ENCODE data around the gene MYL9. TPM values are rescaled to one million over a fixed set of nuclear protein-coding genes. Genes with fewer than 3 reads are reported as not detected.

The MYL9 gene
- total and polyA plus RNA-seq, 2 experiments from 2014 or later, result 172 to 681 TPM

DNA sequence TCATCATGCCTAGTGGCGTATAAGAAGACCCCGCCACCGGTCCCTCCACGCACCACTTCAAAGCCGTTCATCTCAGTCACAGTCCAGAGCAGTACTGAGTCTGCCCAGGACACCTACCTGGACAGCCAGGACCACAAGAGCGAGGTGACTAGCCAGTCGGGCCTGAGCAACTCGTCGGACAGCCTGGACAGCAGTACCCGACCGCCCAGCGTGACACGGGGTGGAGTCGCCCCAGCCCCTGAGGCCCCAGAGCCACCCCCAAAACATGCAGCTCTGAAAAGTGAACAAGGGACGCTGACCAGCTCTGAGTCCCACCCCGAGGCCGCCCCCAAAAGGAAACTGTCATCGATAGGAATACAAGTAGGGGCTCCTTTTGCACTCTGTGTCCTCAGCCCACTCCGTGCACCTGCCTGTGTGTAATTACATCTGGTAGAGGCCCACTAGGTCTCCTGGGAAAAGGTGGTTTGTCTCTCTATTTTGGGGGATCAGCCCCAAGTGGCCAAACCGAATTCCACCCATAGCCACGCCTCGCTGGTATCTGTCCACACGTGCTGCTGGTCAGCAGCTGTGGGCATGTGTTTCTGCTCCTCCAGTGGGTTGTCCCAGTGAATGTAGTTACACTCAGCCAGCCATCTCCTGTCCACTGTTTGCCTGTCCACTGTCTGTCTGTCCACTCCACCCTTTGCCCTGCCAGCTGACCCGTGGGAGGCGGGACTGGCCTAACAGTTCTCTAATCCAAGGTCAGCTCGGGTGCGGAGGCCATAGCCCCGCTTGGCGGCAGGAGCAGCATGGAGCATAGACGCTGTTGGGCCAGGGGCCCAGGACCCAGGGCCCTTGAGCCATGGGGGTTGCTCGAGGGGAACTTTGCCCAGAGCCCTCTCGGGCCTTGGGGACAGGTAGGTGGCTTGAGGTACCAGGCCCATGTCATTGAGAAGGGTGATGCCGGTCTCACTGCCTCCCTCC lies 44.3 kb upstream of the MYL9 start:
- Histone ChIP-seq H3K4me1 (ENCODE audit: insufficient read depth) (peaks cover 39% of the 10 kb centered on the region), H3F3A (ENCODE audit: insufficient read depth) (peaks cover 64% of the 10 kb centered on the region), H3K27ac (no peak overlapping the region), H3K79me2 (ENCODE audit: insufficient read depth) (peaks cover 96% of the 10 kb centered on the region), H3K36me3 (ENCODE audit: low read depth) (peaks cover 29% of the 10 kb centered on the region; the same call in 1 of the 2 replicates), H3K9me2 (ENCODE audit: insufficient read depth) (no peaks in the 10 kb centered on the region), H4K20me1 (ENCODE audit: insufficient read depth) (peaks cover 13% of the 10 kb centered on the region; the same call in 1 of the 2 replicates), H3K4me2 (ENCODE audit: unreplicated experiment) (no peak overlapping the region), H3K4me3 (no peak overlapping the region), H3K27me3 (replicated peaks; ENCODE audit: insufficient read depth) (no peaks in the 10 kb centered on the region), H3K9ac (no peak overlapping the region), H3K9me3 (ENCODE audit: low read depth) (no peaks in the 10 kb centered on the region), H2AFZ (no peak overlapping the region)
- DNase-seq, result no peak
- TF ChIP-seq EZH2phosphoT487 (IDR thresholded peaks at IDR 0.05; ENCODE audit: insufficient read depth, low read depth), result no peak
- in situ Hi-C loops (cut with MboI), result no loop called here
- 91 to 92% methylated on average over 22 to 33 of the region's 33 CpGs for WGBS, 2 experiments (ENCODE audit: low coverage in 1 of 2, low lambda C conversion rate in 2 of 2, missing lambda C conversion rate in 2 of 2)

DNA sequence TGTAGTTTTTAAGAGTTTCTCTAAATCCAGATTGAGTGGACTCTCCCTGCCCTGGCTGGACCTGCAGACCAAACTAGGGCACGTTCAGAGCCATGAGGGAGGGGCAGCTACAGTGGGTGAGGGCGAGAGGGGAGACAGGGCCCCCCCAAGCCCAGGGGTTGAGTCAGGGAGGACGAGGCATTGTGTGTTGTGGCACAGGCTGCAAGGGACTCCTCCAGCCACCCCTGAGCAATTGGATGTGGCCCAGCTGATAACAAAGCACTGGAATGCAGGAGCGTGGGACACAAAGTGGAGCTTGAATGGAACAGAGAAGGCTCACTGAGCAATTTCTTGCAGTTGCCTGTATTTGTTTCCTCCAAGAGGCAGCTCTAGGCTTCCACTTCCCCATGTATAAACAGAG lies 43.5 kb upstream of the MYL9 start:
- Histone ChIP-seq H3K36me3 (ENCODE audit: low read depth) (peaks cover 30% of the 10 kb centered on the region; the same call in 1 of the 2 replicates), H3K27ac (peak overlapping the region; percentile 2; the same call in 1 of the 2 replicates)
- in situ Hi-C loops (cut with MboI), result no loop called here

DNA sequence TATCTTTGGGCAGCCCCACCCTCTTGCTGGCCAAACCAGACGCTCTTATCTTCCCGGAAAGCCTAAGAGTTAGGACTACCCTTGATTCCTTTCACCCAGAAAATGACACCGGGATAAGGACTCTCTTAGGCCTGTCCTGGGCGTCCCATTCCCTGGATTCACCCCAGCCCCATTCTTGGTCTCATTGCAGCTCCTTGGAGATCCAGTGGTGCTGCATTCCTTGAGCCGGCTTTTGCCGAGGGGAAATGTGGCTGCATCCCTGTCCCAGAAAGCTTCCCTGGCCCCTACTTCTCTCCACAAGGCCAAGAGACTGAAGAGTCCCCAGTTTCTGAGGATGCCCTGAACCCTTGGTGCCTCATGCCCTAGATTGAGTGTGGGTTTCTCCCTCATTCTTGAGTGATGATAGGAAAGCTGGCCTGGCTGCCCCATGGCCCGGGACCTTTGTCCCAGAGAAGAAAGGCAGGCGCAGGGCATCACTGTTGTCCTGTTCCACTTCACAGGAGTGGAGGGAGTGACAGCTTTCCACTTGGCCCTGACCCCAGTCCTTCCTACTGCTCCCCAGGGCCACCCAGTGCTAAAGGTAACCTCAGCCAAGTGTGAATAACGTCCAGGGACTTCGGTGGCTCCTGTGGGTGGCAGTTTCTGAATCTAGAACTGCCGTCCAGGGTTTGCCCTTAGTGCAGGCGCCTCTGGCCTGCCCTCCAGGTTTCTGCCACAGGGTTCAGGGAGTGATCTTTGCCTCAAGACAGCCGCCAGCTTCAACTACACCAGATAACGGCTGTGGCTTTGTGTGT lies 42.7 kb upstream of the MYL9 start:
- Histone ChIP-seq H4K20me1 (ENCODE audit: insufficient read depth) (peaks cover 13% of the 10 kb centered on the region; the same call in 1 of the 2 replicates), H3K9ac (no peak overlapping the region; the same call in 1 of the 2 replicates), H3K27me3 (replicated peaks; ENCODE audit: insufficient read depth) (no peaks in the 10 kb centered on the region), H3K4me2 (ENCODE audit: unreplicated experiment) (no peak overlapping the region), H3K27ac (peak overlapping the region; percentile 2; the same call in 1 of the 2 replicates), H3K4me3 (no peak overlapping the region), H2AFZ (no peak overlapping the region), H3K4me1 (ENCODE audit: insufficient read depth) (peaks cover 23% of the 10 kb centered on the region), H3K9me3 (ENCODE audit: low read depth) (no peaks in the 10 kb centered on the region), H3K79me2 (ENCODE audit: insufficient read depth) (peaks cover 95% of the 10 kb centered on the region), H3K36me3 (ENCODE audit: low read depth) (peaks cover 34% of the 10 kb centered on the region), H3K9me2 (ENCODE audit: insufficient read depth) (no peaks in the 10 kb centered on the region), H3F3A (ENCODE audit: insufficient read depth) (peaks cover 62% of the 10 kb centered on the region)
- 80 to 84% methylated on average over 14 of the region's 14 CpGs for WGBS, 2 experiments (ENCODE audit: low coverage in 1 of 2, low lambda C conversion rate in 2 of 2, missing lambda C conversion rate in 2 of 2)
- no peak for TF ChIP-seq EZH2 (IDR thresholded peaks at IDR 0.05; ENCODE audit: insufficient read depth, poor library complexity, severe bottlenecking)
- no peak for TF ChIP-seq EZH2phosphoT487 (IDR thresholded peaks at IDR 0.05; ENCODE audit: insufficient read depth, low read depth)
- in situ Hi-C loops (cut with MboI), result no loop called here
- no peak for DNase-seq

More for the DNA sequence above, 43.5 kb upstream of the MYL9 start:
- DNase-seq, result no peak
- Histone ChIP-seq H3F3A (ENCODE audit: insufficient read depth) (peaks cover 61% of the 10 kb centered on the region), H3K9ac (no peak overlapping the region), H3K9me3 (ENCODE audit: low read depth) (no peaks in the 10 kb centered on the region), H3K9me2 (ENCODE audit: insufficient read depth) (no peaks in the 10 kb centered on the region), H3K27me3 (replicated peaks; ENCODE audit: insufficient read depth) (no peaks in the 10 kb centered on the region), H4K20me1 (ENCODE audit: insufficient read depth) (peaks cover 13% of the 10 kb centered on the region; the same call in 1 of the 2 replicates), H3K4me1 (ENCODE audit: insufficient read depth) (peaks cover 30% of the 10 kb centered on the region), H2AFZ (no peak overlapping the region), H3K4me2 (ENCODE audit: unreplicated experiment) (no peak overlapping the region), H3K79me2 (ENCODE audit: insufficient read depth) (peaks cover 96% of the 10 kb centered on the region), H3K4me3 (no peak overlapping the region)
- TF ChIP-seq EZH2phosphoT487 (IDR thresholded peaks at IDR 0.05; ENCODE audit: insufficient read depth, low read depth) (no peak), EZH2 (IDR thresholded peaks at IDR 0.05; ENCODE audit: insufficient read depth, poor library complexity, severe bottlenecking) (no peak)
- WGBS, 2 experiments (ENCODE audit: low coverage in 1 of 2, low lambda C conversion rate in 2 of 2, missing lambda C conversion rate in 2 of 2), result 56 to 69% methylated on average over 4 of the region's 4 CpGs

DNA sequence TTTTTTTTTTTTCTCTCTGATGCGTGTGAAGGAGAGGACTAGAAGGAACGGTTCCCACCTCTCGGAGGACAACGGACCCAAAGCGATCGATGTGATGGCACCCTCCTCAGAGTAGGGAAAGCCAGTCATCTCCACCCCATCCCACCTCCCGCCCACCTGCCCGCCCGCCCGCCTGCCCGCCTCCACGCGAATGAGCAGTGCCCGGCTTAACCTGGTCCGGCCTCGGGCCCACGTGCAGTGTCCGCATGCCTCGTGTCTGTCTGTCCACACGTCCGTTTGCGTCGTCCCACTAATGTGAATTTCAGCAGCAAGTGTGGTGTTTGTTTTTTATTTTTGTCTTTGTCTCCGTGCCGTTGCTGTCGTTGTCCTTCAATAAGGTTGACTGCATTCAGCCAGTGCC lies 42.1 kb upstream of the MYL9 start:
- no peak overlapping the region for H3K9ac ChIP-seq
- H3F3A ChIP-seq (ENCODE audit: insufficient read depth), result peaks cover 62% of the 10 kb centered on the region
- H2AFZ ChIP-seq, result no peak overlapping the region
- no peaks in the 10 kb centered on the region for H3K27me3 ChIP-seq (replicated peaks; ENCODE audit: insufficient read depth)
- H3K4me2 ChIP-seq (ENCODE audit: unreplicated experiment), result no peak overlapping the region
- H3K4me3 ChIP-seq, result no peak overlapping the region
- TF ChIP-seq EZH2phosphoT487 (IDR thresholded peaks at IDR 0.05; ENCODE audit: insufficient read depth, low read depth) (no peak), EZH2 (IDR thresholded peaks at IDR 0.05; ENCODE audit: insufficient read depth, poor library complexity, severe bottlenecking) (no peak)
- H3K9me2 ChIP-seq (ENCODE audit: insufficient read depth), result no peaks in the 10 kb centered on the region
- peaks cover 97% of the 10 kb centered on the region for H3K79me2 ChIP-seq (ENCODE audit: insufficient read depth)
- peaks cover 40% of the 10 kb centered on the region for H3K36me3 ChIP-seq (ENCODE audit: low read depth)
- WGBS, 2 experiments (ENCODE audit: low coverage in 1 of 2, low lambda C conversion rate in 2 of 2, missing lambda C conversion rate in 2 of 2), result 93 to 96% methylated on average over 19 to 26 of the region's 26 CpGs
- H3K27ac ChIP-seq, result peak overlapping the region; percentile 59
- H3K9me3 ChIP-seq (ENCODE audit: low read depth), result no peaks in the 10 kb centered on the region
- peaks cover 13% of the 10 kb centered on the region; the same call in 1 of the 2 replicates for H4K20me1 ChIP-seq (ENCODE audit: insufficient read depth)
- peaks cover 16% of the 10 kb centered on the region for H3K4me1 ChIP-seq (ENCODE audit: insufficient read depth)
- no peak for DNase-seq
- in situ Hi-C loops (cut with MboI), result no loop called here

All from GM23248 (cell line).